Mucosa of descending colon (tissue), 3 donors: ENCODE data around the gene COL13A1. TPM values are rescaled to one million over a fixed set of nuclear protein-coding genes. Genes with fewer than 3 reads are reported as not detected.
A peak's percentile ranks its signal among the peaks of the same experiment; 100 is the strongest.

ENCODE experiments used
- ATAC-seq: fragments of 200-7000 bp; cut with Tn5 transposase; one replicate; pipeline ENCODE4 v1.9.1; 2020; ENCODE audit warnings: mild to moderate bottlenecking, moderate library complexity
- DNase-seq, 3 donors: peaks; one replicate each; pipeline ENCODE4 v3.0.0-alpha.2; 2020
- H3K36me3 ChIP-seq: fragments of 200-600 bp; one replicate; pipeline ENCODE4 v1.8.0; 2021; ENCODE audit warnings: low read depth, mild to moderate bottlenecking
- H3K4me1 ChIP-seq: fragments of 200-600 bp; one replicate; pipeline ENCODE4 v1.8.0; 2021; ENCODE audit warnings: low read depth, mild to moderate bottlenecking
- H3K4me3 ChIP-seq: fragments of 200-600 bp; one replicate; pipeline ENCODE4 v1.8.0; 2021; ENCODE audit warnings: mild to moderate bottlenecking
- H3K9me3 ChIP-seq: fragments of 200-600 bp; one replicate; pipeline ENCODE4 v1.8.0; 2021; ENCODE audit warnings: mild to moderate bottlenecking
- intact Hi-C, 2 donors: fragments of 100-400 bp; cut with DNase I in 1 of 2; cut with micrococcal nuclease in 1 of 2; formaldehyde crosslinking; loops; one replicate each; pipeline versions ENCODE4 v1.11.0 to v1.11.1; 2022; cut with DNase I, micrococcal nuclease
- total RNA-seq, 3 donors: library from RNA; stranded (reverse); fragmentation: NEBNext Ultra II Directional in 2 of 3; extraction: Animal tissue kit (Norgen Biotek cat#: 25700) in 2 of 3; gene quantifications; one replicate each; pipeline versions ENCODE4 v1.2.1 to v1.2.4, GENCODE V29; 2021 to 2023
- TF ChIP-seq, protein P1 (sequence below): fragments of 200-600 bp; IDR thresholded peaks from one replicate; pipeline ENCODE4 v1.8.0; 2022; ENCODE audit warnings: antibody characterized with exemption, mild to moderate bottlenecking
- donor health status: DM: no; HTN: no; CAD: no; lungs with moderate emphysema.
- donor health status: DM: no; HTN: no; CAD: no.
- donor health status: DM: no; HTN: yes; CAD: no.

The COL13A1 gene
- total RNA-seq, 3 donors from 2014 or later = 1.0 to 2.3 (median 1.0) TPM

DNA sequence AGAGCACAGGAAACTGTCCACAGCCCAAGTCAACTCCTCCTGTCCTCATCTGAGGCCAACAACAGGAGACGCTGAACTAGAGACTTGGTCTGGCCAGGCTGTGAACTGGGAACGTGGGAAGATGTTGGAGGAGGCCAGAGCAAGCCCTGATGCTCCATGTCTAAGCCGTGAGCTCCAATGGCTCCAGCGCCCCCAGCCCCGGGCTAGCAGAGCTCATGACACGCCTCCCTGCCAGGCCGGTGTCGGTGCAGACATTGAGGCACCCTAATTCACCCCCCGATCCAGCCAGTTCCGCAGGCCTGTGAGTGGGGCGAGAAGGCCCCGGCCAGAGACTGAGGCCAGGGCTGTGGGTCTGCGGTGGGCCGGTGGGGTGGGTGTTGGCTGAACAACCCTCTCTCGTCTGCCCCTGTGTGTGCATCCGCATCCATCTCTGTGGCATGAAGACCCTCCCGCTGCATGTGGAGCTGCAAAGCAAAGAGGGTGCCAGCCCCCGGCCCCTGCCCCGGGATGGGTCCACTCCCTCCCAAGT, 141.7 kb downstream of the COL13A1 start:
- peaks cover 3% of the 10 kb centered on the region for H3K9me3 ChIP-seq
- TF ChIP-seq, protein P1, sequence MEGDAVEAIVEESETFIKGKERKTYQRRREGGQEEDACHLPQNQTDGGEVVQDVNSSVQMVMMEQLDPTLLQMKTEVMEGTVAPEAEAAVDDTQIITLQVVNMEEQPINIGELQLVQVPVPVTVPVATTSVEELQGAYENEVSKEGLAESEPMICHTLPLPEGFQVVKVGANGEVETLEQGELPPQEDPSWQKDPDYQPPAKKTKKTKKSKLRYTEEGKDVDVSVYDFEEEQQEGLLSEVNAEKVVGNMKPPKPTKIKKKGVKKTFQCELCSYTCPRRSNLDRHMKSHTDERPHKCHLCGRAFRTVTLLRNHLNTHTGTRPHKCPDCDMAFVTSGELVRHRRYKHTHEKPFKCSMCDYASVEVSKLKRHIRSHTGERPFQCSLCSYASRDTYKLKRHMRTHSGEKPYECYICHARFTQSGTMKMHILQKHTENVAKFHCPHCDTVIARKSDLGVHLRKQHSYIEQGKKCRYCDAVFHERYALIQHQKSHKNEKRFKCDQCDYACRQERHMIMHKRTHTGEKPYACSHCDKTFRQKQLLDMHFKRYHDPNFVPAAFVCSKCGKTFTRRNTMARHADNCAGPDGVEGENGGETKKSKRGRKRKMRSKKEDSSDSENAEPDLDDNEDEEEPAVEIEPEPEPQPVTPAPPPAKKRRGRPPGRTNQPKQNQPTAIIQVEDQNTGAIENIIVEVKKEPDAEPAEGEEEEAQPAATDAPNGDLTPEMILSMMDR = no peak
- no peaks in the 10 kb centered on the region for H3K4me1 ChIP-seq
- no peak overlapping the region for H3K4me3 ChIP-seq
- DNase-seq (no peak), ATAC-seq (no peak)
- no peaks in the 10 kb centered on the region for H3K36me3 ChIP-seq
- intact Hi-C loops = no loop called here

GRCh38 chr10:69944761-69945160, 143.1 kb downstream of the COL13A1 start:
- TF ChIP-seq, protein P1 = no peak
- no peak for ATAC-seq
- Histone ChIP-seq H3K9me3 (peaks cover 3% of the 10 kb centered on the region), H3K36me3 (no peaks in the 10 kb centered on the region), H3K4me1 (no peaks in the 10 kb centered on the region), H3K4me3 (no peak overlapping the region)
- intact Hi-C loops = no loop called here
- DNase-seq = no peak

DNA sequence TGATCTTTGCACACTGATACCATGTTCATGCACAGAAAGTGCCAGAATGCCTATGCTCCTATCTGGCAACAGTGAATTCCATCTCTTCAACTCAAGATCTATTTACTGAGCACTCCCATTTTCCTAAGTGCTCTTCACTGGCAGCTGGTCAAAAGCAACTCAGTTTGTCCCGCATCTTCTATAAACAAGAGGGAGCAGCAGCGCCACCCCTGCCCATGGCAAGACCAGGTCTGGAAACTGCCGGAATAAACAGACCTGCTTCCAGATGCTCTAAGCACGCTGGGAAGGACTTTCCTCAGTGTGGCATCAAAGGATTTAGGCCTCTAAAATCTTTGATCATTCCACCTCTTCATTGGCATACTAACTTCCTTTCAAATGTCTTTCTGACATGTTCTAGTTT, 146.6 kb downstream of the COL13A1 start:
- Histone ChIP-seq H3K4me3 (no peak overlapping the region), H3K4me1 (no peaks in the 10 kb centered on the region), H3K9me3 (no peaks in the 10 kb centered on the region), H3K36me3 (no peaks in the 10 kb centered on the region)
- TF ChIP-seq, protein P1 = no peak
- ATAC-seq = no peak
- peak in 1 of 3 donors; percentile 17 for DNase-seq
- intact Hi-C loops = no loop called here

GRCh38 chr10:69949770-69950169, 148.1 kb downstream of the COL13A1 start:
- Histone ChIP-seq H3K9me3 (no peaks in the 10 kb centered on the region), H3K4me1 (no peaks in the 10 kb centered on the region), H3K4me3 (no peak overlapping the region), H3K36me3 (no peaks in the 10 kb centered on the region)
- ATAC-seq = no peak
- TF ChIP-seq, protein P1 = no peak
- DNase-seq = no peak
- intact Hi-C loops = no loop called here

- TF ChIP-seq, protein P1 = no peak
- intact Hi-C loops = no loop called here
- Histone ChIP-seq H3K36me3 (no peaks in the 10 kb centered on the region), H3K9me3 (no peaks in the 10 kb centered on the region), H3K4me3 (no peak overlapping the region), H3K4me1 (no peaks in the 10 kb centered on the region)
- DNase-seq = no peak
- no peak for ATAC-seq
Measured at GRCh38 chr10:69951658-69952057, 150.0 kb downstream of the COL13A1 start.
